K562 (cell line): Measurements from ENCODE around the gene VEGFA. TPM values are rescaled to one million over a fixed set of nuclear protein-coding genes. Genes with fewer than 3 reads are reported as not detected.

Experiments used
- ATAC-seq: fragments of 200-7000 bp; cut with Tn5 transposase; 3 replicates; pipeline ENCODE4 v1.9.1; 2020; ENCODE audit warnings: moderate library complexity
- BruUV-seq: library from RNA; stranded (reverse); fragments of 400-500 nt; replicated peaks from 2 replicates; lab custom pipeline; 2021; lab: Mats Ljungman, UMichigan
- CTCF ChIA-PET: fragments of 300-600 bp; formaldehyde crosslinking; extraction: SDS; loops from one replicate; lab custom pipeline; 2021; ENCODE audit warnings: low intra/inter-chr PET ratio; lab: Yijun Ruan, JAX
- POLR2A ChIA-PET: fragments of 300-600, 350-650 bp; sonication (Branson Sonifier 250); formaldehyde crosslinking; extraction: SDS; loops from one replicate; lab custom pipeline; 2021; ENCODE audit warnings: antibody characterized with exemption, inconsistent platforms; lab: Yijun Ruan, JAX
- DNase-seq, 4 experiments: peaks; one replicate each; pipeline versions ENCODE4 v3.0.0 to v3.0.0-alpha.2; 2011 to 2018; ENCODE audit warnings: low spot score in 3 of 4, mixed read lengths in 3 of 4; ENCODE audit errors: extremely low read depth in 1 of 4
- FAIRE-seq: peaks from 2 replicates; lab custom pipeline; 2011; peaks lifted over from hg19 to GRCh38; lab: Jason Lieb, UNC
- H2AFZ ChIP-seq: 2 replicates; pipeline ENCODE4 v1.6.0; 2011; ENCODE audit warnings: low read depth, low read length, control low read depth, inconsistent platforms
- H3K27ac ChIP-seq: fragments of 200-600 bp; 3 replicates; pipeline ENCODE4 v1.8.0; 2011; ENCODE audit warnings: low read depth, mild to moderate bottlenecking, control low read depth, inconsistent platforms, low read length, moderate library complexity, mixed read lengths; ENCODE audit errors: extremely low read depth
- H3K27me3 ChIP-seq, 2 experiments: fragments of 300-600 bp in 1 of 2; 2 replicates in 1 of 2; 3 replicates in 1 of 2; pipeline versions ENCODE4 v1.6.0 to v1.8.0; 2011; ENCODE audit warnings: inconsistent platforms in 2 of 2, low read length in 2 of 2, mild to moderate bottlenecking in 1 of 2, mixed read lengths in 1 of 2, moderate library complexity in 1 of 2; ENCODE audit not compliant: control insufficient read depth in 2 of 2, insufficient read depth in 2 of 2
- H3K36me3 ChIP-seq: fragments of 300-600 bp; 3 replicates; pipeline ENCODE4 v1.8.0; 2011; ENCODE audit warnings: mild to moderate bottlenecking, low read length, inconsistent platforms; ENCODE audit not compliant: control insufficient read depth, insufficient read depth
- H3K4me1 ChIP-seq, 2 experiments: fragments of 200-600 bp in 1 of 2; replicated peaks in 1 of 2; 2 replicates in 1 of 2; 3 replicates in 1 of 2; pipeline versions ENCODE4 v1.5.1 to v1.8.0; 2011; ENCODE audit warnings: inconsistent platforms in 2 of 2, low read length in 2 of 2, mild to moderate bottlenecking in 1 of 2, mixed read lengths in 1 of 2, moderate library complexity in 1 of 2; ENCODE audit not compliant: control insufficient read depth in 2 of 2, insufficient read depth in 2 of 2
- H3K4me2 ChIP-seq: 2 replicates; pipeline ENCODE4 v1.6.1; 2011; ENCODE audit warnings: low read length, control low read depth, inconsistent platforms, mixed read lengths; ENCODE audit not compliant: insufficient read depth
- H3K4me3 ChIP-seq: fragments of 200-600 bp; sonication (generic), shearing (Covaris generic); 2 replicates; pipeline ENCODE4 v1.5.1; 2016; ENCODE audit warnings: control low read depth, inconsistent platforms
- H3K79me2 ChIP-seq: fragments of 200-600 bp; 3 replicates; pipeline ENCODE4 v1.8.0; 2011; ENCODE audit warnings: low read length, inconsistent platforms; ENCODE audit not compliant: control insufficient read depth, insufficient read depth
- H3K9ac ChIP-seq, 2 experiments: 2 replicates each; pipeline versions ENCODE4 v1.6.0 to v1.6.1; 2011; ENCODE audit warnings: low read depth in 2 of 2, low read length in 2 of 2, control low read depth in 1 of 2, inconsistent platforms in 1 of 2, mild to moderate bottlenecking in 1 of 2, mixed read lengths in 1 of 2; ENCODE audit not compliant: insufficient read depth in 1 of 2
- H3K9me1 ChIP-seq: one replicate; pipeline ENCODE4 v1.6.0; 2011; ENCODE audit warnings: inconsistent platforms, mild to moderate bottlenecking, low read length, moderate library complexity; ENCODE audit not compliant: control insufficient read depth, insufficient read depth
- H3K9me3 ChIP-seq: replicated peaks from 2 replicates; pipeline ENCODE4 v1.5.1; 2011; ENCODE audit warnings: low read depth, low read length, inconsistent platforms; ENCODE audit not compliant: control insufficient read depth, insufficient read depth
- H4K20me1 ChIP-seq: replicated peaks from 2 replicates; pipeline ENCODE4 v1.6.1; 2011; ENCODE audit warnings: low read length, inconsistent platforms, mixed read lengths; ENCODE audit not compliant: control insufficient read depth, insufficient read depth
- BRF2 ChIP-seq: IDR thresholded peaks from 3 replicates; pipeline ENCODE4 v1.6.1; 2011; ENCODE audit warnings: borderline replicate concordance, mild to moderate bottlenecking; ENCODE audit not compliant: insufficient read length, insufficient read depth
- CBX5 ChIP-seq: IDR thresholded peaks from 2 replicates; pipeline ENCODE4 v1.6.1; 2014; ENCODE audit warnings: low read depth, borderline replicate concordance
- CLOCK ChIP-seq: fragments of 250-450 bp; sonication (Bioruptor Pico); IDR thresholded peaks from 2 replicates; pipeline ENCODE4 v1.4.0; 2020; ENCODE audit warnings: mild to moderate bottlenecking, moderate library complexity, borderline replicate concordance
- DIDO1 ChIP-seq: fragments of 450-650 bp; IDR thresholded peaks from 2 replicates; pipeline ENCODE4 v1.6.1; 2016; ENCODE audit warnings: low read depth, missing biosample characterization, missing genetic modification characterization
- HOMEZ ChIP-seq: fragments of 250-450 bp; sonication (Bioruptor Pico); IDR thresholded peaks from 2 replicates; pipeline ENCODE4 v1.4.0; 2020; ENCODE audit warnings: mild to moderate bottlenecking, moderate library complexity
- IRF9 ChIP-seq: fragments of 450-650 bp; IDR thresholded peaks from 2 replicates; pipeline ENCODE4 v1.6.1; 2016; ENCODE audit warnings: missing biosample characterization, missing genetic modification characterization
- NUFIP1 ChIP-seq: fragments of 450-650 bp; IDR thresholded peaks from 2 replicates; pipeline ENCODE4 v1.6.1; 2018; ENCODE audit not compliant: partially characterized antibody
- POLR2AphosphoS2 ChIP-seq: IDR thresholded peaks from 2 replicates; pipeline ENCODE4 v1.6.1; 2012; ENCODE audit warnings: low read length, improper control_type of control experiment
- POLR2G ChIP-seq: fragments of 200-400 bp; formaldehyde crosslinking; IDR thresholded peaks from 2 replicates; pipeline ENCODE4 v1.6.1; 2017; ENCODE audit warnings: low read depth, mild to moderate bottlenecking, antibody characterized with exemption, low read length, moderate library complexity
- PTRF ChIP-seq: fragments of 450-650 bp; IDR thresholded peaks from 2 replicates; pipeline ENCODE4 v1.6.1; 2016; ENCODE audit warnings: mild to moderate bottlenecking, missing genetic modification characterization, missing compliant biosample characterization
- SMARCA4 ChIP-seq: fragments of 450-650 bp; IDR thresholded peaks from 2 replicates; pipeline ENCODE4 v1.6.1; 2016
- SRSF9 ChIP-seq: fragments of 200-400 bp; formaldehyde crosslinking; IDR thresholded peaks from 2 replicates; pipeline ENCODE4 v1.6.1; 2017; ENCODE audit warnings: low read depth, low read length, borderline replicate concordance
- TAL1 ChIP-seq: fragments of 450-650 bp; IDR thresholded peaks from 2 replicates; pipeline ENCODE4 v1.6.1; 2016; ENCODE audit warnings: mild to moderate bottlenecking
- ZBTB33 ChIP-seq: sonication (generic); formaldehyde crosslinking; IDR thresholded peaks from 2 replicates; pipeline ENCODE4 v1.8.1; 2023; ENCODE audit warnings: mild to moderate bottlenecking, missing genetic modification reagents
- ZNF583 ChIP-seq: fragments of 250-450 bp; sonication (Bioruptor Pico); IDR thresholded peaks from 2 replicates; pipeline ENCODE4 v1.4.0; 2020
- WGBS: fragments of 100-300 bp; shearing (Covaris generic); methylation state at CpG from one replicate; pipeline ENCODE4 v1.1.6; 2016; ENCODE audit warnings: low coverage, mixed read lengths; ENCODE audit not compliant: insufficient coverage; ENCODE audit errors: missing lambda C conversion rate; 5-methylcytosine and 5-hydroxymethylcytosine counted together
- in situ Hi-C: fragments of 300-500 bp; cut with MboI; formaldehyde crosslinking; loops from 4 replicates; pipeline ENCODE4 v1.15.0; 2018; ENCODE audit warnings: inconsistent platforms, mixed read lengths
- intact Hi-C: fragments of 100-400 bp; cut with micrococcal nuclease; formaldehyde crosslinking; loops from 2 replicates; pipeline ENCODE4 v1.14.2; 2022
- polyA plus RNA-seq, 8 experiments: library from polyadenylated mRNA; depleted of rRNA in 4 of 8; stranded (reverse) in 5 of 8; unstranded in 3 of 8; fragments of >200 nt; fragmentation: Nextera tagmentation in 2 of 8; fragmentation: Illumina TruSeq in 1 of 8; extraction: Ambion mirVana in 2 of 8; extraction: Trizol in 1 of 8; gene quantifications; 2 replicates each; pipeline versions ENCODE4 v1.2.1 to v1.2.3, GENCODE V29; 2011 to 2014; ENCODE audit warnings: inconsistent platforms in 1 of 8, missing spikeins in 1 of 8
- total RNA-seq, 7 experiments: library from RNA; depleted of rRNA in 6 of 7; stranded (reverse); fragments of >200 nt in 6 of 7; fragmentation: Illumina TruSeq in 2 of 7; extraction: Trizol in 2 of 7; gene quantifications; 2 replicates each; pipeline versions ENCODE4 v1.2.1 to v1.2.3, GENCODE V29; 2011 to 2021; ENCODE audit warnings: low replicate concordance in 1 of 7

The VEGFA gene
- total and polyA plus RNA-seq, 9 of the 15 experiments (the other 6 are each of a cell fraction or from before 2014, with no cell fraction given) = 14.0 to 271 (median 124) TPM

- no peak for ATAC-seq
- H3K4me2 ChIP-seq = no peak overlapping the region
- POLR2A ChIA-PET = interaction anchor here (0.7 to 2.7 kb wide), 8 partner anchors 9 to 32 kb away, joined by 3 to 10 read pairs (median 4); no protein-coding TSS in a partner anchor
These were observed 35.7 kb downstream of the VEGFA start for GRCh38 chr6:43805699-43806042.

More at GRCh38 chr6:43805699-43806042, 35.7 kb downstream of the VEGFA start:
- BruUV-seq = no TSS peak
- intact Hi-C loops = loop anchor here (2.0 kb wide), 1 partner anchor 19 kb away; no protein-coding TSS in a partner anchor
- Histone ChIP-seq H2AFZ (no peak overlapping the region), H4K20me1 (peaks cover 9% of the 10 kb centered on the region), H3K9ac (no peak overlapping the region), H3K4me1 (peaks cover 32 to 40% of the 10 kb centered on the region in 2 experiments), H3K36me3 (no peaks in the 10 kb centered on the region), H3K9me1 (peaks cover 2% of the 10 kb centered on the region), H3K4me3 (no peak overlapping the region), H3K79me2 (no peaks in the 10 kb centered on the region), H3K27me3 (no peaks in the 10 kb centered on the region), H3K9me3 (no peaks in the 10 kb centered on the region), H3K27ac (no peak overlapping the region)
- FAIRE-seq = no peak
- TF ChIP-seq SRSF9 = no peak
- TF ChIP-seq CLOCK (CRISPR knock-in tag) = no peak
- TF ChIP-seq BRF2 = no peak
- no peak for TF ChIP-seq HOMEZ (CRISPR knock-in tag)
- no peak for TF ChIP-seq POLR2AphosphoS2
- no peak for TF ChIP-seq POLR2G
- no peak for TF ChIP-seq CBX5
- TF ChIP-seq NUFIP1 = no peak
- no peak for TF ChIP-seq PTRF
- TF ChIP-seq ZNF583 = no peak
- no peak for TF ChIP-seq SMARCA4
- no peak for TF ChIP-seq TAL1
- TF ChIP-seq IRF9 = no peak
- TF ChIP-seq ZBTB33 = no peak
- no peak for TF ChIP-seq DIDO1 (tag)
- in situ Hi-C loops = no loop called here
- DNase-seq = no peak
- CTCF ChIA-PET = no interaction called here
- WGBS = 31% methylated on average over 5 of the region's 5 CpGs
